ENCODE measurements around the gene LIN52. TPM values are rescaled to one million over a fixed set of nuclear protein-coding genes. Genes with fewer than 3 reads are reported as not detected.

Gene LIN52
- total RNA-seq, 2 experiments from 2014 or later: 5.4 to 6.8 TPM

- Mint-ChIP-seq H3K36me3 (ENCODE audit: low read depth) (peaks cover 31% of the 10 kb centered on the region), H3K9me3 (no peaks in the 10 kb centered on the region), H3K4me3 (no peak overlapping the region), H3K4me1 (ENCODE audit: low read depth) (no peaks in the 10 kb centered on the region), H3K27ac (no peak overlapping the region), H3K27me3 (no peaks in the 10 kb centered on the region)
- H3K27ac ChIP-seq (ENCODE audit: low read depth in 1 of 2, low read length in 2 of 2): no peak overlapping the region
- H3K27me3 ChIP-seq (ENCODE audit: control insufficient read depth in 1 of 2, insufficient read depth in 2 of 2, low read length in 2 of 2): no peaks in the 10 kb centered on the region
- TF ChIP-seq CTCF (IDR thresholded peaks at IDR 0.05): no peak
- ChIA-PET CTCF (no interaction called here), POLR2A (no interaction called here)
- ATAC-seq (ENCODE audit: poor library complexity) (no peak), DNase-seq (no peak)
- intact Hi-C loops (cut with DNase I, micrococcal nuclease): no loop called here
- H3K4me1 ChIP-seq (ENCODE audit: insufficient read depth, low read length): no peaks in the 10 kb centered on the region
- no peak overlapping the region for H3K4me3 ChIP-seq (ENCODE audit: low read length)
- peaks cover 3% of the 10 kb centered on the region for H3K36me3 ChIP-seq (ENCODE audit: insufficient read depth, low read length)
- no peaks in the 10 kb centered on the region for H3K9me3 ChIP-seq (ENCODE audit: control insufficient read depth in 1 of 2, insufficient read depth in 1 of 2, low read length in 2 of 2)
Observed at GRCh38 chr14:74160763-74161162, 76.0 kb downstream of the LIN52 start.

- no peaks in the 10 kb centered on the region for H3K4me1 ChIP-seq (ENCODE audit: insufficient read depth, low read length)
- Mint-ChIP-seq H3K4me1 (ENCODE audit: low read depth) (no peaks in the 10 kb centered on the region), H3K27me3 (no peaks in the 10 kb centered on the region), H3K27ac (no peak overlapping the region), H3K36me3 (ENCODE audit: low read depth) (peaks cover 30% of the 10 kb centered on the region), H3K4me3 (no peak overlapping the region), H3K9me3 (no peaks in the 10 kb centered on the region)
- intact Hi-C loops (cut with DNase I, micrococcal nuclease): no loop called here
- H3K36me3 ChIP-seq (ENCODE audit: insufficient read depth, low read length): peaks cover 3% of the 10 kb centered on the region
- no peaks in the 10 kb centered on the region for H3K27me3 ChIP-seq (ENCODE audit: control insufficient read depth in 1 of 2, insufficient read depth in 2 of 2, low read length in 2 of 2)
- POLR2A ChIA-PET: no interaction called here
- no peak overlapping the region for H3K4me3 ChIP-seq (ENCODE audit: low read length)
- CTCF ChIA-PET: no interaction called here
- ATAC-seq (ENCODE audit: poor library complexity) (no peak), DNase-seq (no peak)
- H3K27ac ChIP-seq (ENCODE audit: low read depth in 1 of 2, low read length in 2 of 2): no peak overlapping the region
- H3K9me3 ChIP-seq (ENCODE audit: control insufficient read depth in 1 of 2, insufficient read depth in 1 of 2, low read length in 2 of 2): no peaks in the 10 kb centered on the region
- TF ChIP-seq CTCF (IDR thresholded peaks at IDR 0.05): no peak
Observed at GRCh38 chr14:74161526-74162158, 76.9 kb downstream of the LIN52 start.

GRCh38 chr14:74169906-74170305 is 85.2 kb downstream of the LIN52 start:
- ATAC-seq (ENCODE audit: poor library complexity) (no peak), DNase-seq (no peak)
- H3K9me3 ChIP-seq (ENCODE audit: control insufficient read depth in 1 of 2, insufficient read depth in 1 of 2, low read length in 2 of 2): no peaks in the 10 kb centered on the region
- H3K27me3 ChIP-seq (ENCODE audit: control insufficient read depth in 1 of 2, insufficient read depth in 2 of 2, low read length in 2 of 2): no peaks in the 10 kb centered on the region
- no peak overlapping the region for H3K4me3 ChIP-seq (ENCODE audit: low read length)
- peaks cover 8% of the 10 kb centered on the region for H3K36me3 Mint-ChIP-seq (ENCODE audit: low read depth)
- no peak overlapping the region for H3K27ac Mint-ChIP-seq
- POLR2A ChIA-PET: no interaction called here
- CTCF ChIA-PET: no interaction called here
- no peaks in the 10 kb centered on the region for H3K27me3 Mint-ChIP-seq
- H3K9me3 Mint-ChIP-seq: no peaks in the 10 kb centered on the region
- H3K27ac ChIP-seq (ENCODE audit: low read depth in 1 of 2, low read length in 2 of 2): no peak overlapping the region
- H3K4me1 Mint-ChIP-seq (ENCODE audit: low read depth): no peaks in the 10 kb centered on the region
- TF ChIP-seq CTCF (IDR thresholded peaks at IDR 0.05): no peak
- no peaks in the 10 kb centered on the region for H3K4me1 ChIP-seq (ENCODE audit: insufficient read depth, low read length)
- H3K4me3 Mint-ChIP-seq: no peak overlapping the region
- intact Hi-C loops (cut with DNase I, micrococcal nuclease): no loop called here
- H3K36me3 ChIP-seq (ENCODE audit: insufficient read depth, low read length): no peaks in the 10 kb centered on the region

Measured in CD4-positive, alpha-beta T cell (primary cell).